Muscle layer of colon (tissue), 2 donors: Measurements from ENCODE around the gene SMURF2.
"Not testable (repeated sequence)": the region's sequence is repeated elsewhere in the genome, so short reads cannot be mapped to it uniquely, and the experiment has no call there.

Source experiments
- H3K27ac ChIP-seq: one replicate; pipeline ENCODE4 v1.7.0; 2013; ENCODE audit warnings: low read depth, mild to moderate bottlenecking, low read length, moderate library complexity
- H3K27me3 ChIP-seq, 2 donors: one replicate each; pipeline ENCODE4 v1.7.0; 2013; ENCODE audit warnings: low read length in 2 of 2, mild to moderate bottlenecking in 2 of 2; ENCODE audit not compliant: insufficient read depth in 2 of 2, control insufficient read depth in 1 of 2
- H3K36me3 ChIP-seq: one replicate; pipeline ENCODE4 v1.7.0; 2013; ENCODE audit warnings: mild to moderate bottlenecking, low read length; ENCODE audit not compliant: insufficient read depth
- H3K4me1 ChIP-seq: one replicate; pipeline ENCODE4 v1.7.0; 2013; ENCODE audit warnings: mild to moderate bottlenecking, low read length; ENCODE audit not compliant: insufficient read depth
- H3K4me3 ChIP-seq, 2 donors: one replicate each; pipeline ENCODE4 v1.7.0; 2013; ENCODE audit warnings: low read length in 2 of 2, low read depth in 1 of 2, mild to moderate bottlenecking in 1 of 2, moderate library complexity in 1 of 2
- H3K9ac ChIP-seq: one replicate; pipeline ENCODE4 v1.7.0; 2013; ENCODE audit warnings: low read length
- H3K9me3 ChIP-seq: one replicate; pipeline ENCODE4 v1.7.0; 2013; ENCODE audit warnings: mild to moderate bottlenecking, low read length
- donor health status: abdominal sarcoma.
- donor health status: Adenocarcinoma of cecum.

The SMURF2 gene

GRCh38 chr17:64663836-64664235 lies 1.7 kb upstream of the SMURF2 start:
- H3K4me3 ChIP-seq, H3K36me3 ChIP-seq, H3K27me3 ChIP-seq, H3K9me3 ChIP-seq, H3K27ac ChIP-seq, H3K9ac ChIP-seq: not testable (repeated sequence)
- peaks cover 11% of the 10 kb centered on the region for H3K4me1 ChIP-seq

DNA sequence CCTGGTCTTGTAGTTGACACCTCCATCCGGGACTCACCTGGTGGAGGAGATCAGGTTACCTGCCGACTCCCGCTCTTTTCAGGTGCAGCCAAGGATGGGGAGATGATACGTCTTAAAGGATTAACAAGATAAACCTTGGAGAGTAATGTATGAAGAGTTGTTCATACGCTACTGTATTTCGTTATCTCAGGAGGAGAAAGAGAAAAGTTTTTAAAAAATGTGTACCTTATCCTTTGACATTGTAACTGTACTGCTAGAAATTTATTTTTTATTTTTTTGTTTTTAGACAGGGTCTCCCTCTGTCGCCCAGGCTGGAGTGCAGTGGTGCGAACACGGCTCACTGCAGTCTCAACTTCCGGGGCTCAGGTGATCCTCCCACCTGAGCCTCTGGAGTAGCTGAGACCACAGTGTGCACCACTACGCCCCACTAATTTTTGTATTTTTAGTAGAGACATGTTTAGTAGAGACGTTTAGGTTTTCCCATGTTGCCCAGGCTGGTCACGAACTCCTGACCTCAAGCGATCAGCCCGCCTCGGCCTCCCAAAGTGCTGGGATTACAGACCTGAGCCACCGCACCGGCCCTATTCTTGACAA lies 764 bp upstream of the SMURF2 start:
- Histone ChIP-seq H3K9me3 (no peaks in the 10 kb centered on the region), H3K27ac (peak overlapping the region; percentile 27), H3K4me1 (peaks cover 17% of the 10 kb centered on the region), H3K9ac (peak overlapping the region; percentile 49), H3K36me3 (no peaks in the 10 kb centered on the region), H3K27me3 (no peaks in the 10 kb centered on the region), H3K4me3 (peak overlapping the region; percentile 53 to 63)

DNA sequence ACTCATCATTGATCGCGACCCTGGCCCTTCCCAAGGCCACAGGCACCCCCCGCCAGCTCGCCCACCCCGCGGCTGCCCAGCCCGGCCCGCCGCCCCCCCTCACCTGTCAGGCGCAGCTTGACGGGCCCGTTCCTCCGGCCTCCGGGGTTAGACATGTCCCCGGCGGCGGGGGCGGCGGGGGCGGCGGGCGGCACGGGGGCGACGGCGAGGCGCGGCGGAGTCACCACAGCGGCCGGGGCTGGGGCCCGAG lies 456 bp downstream of the SMURF2 start:
- H3K4me1 ChIP-seq = peaks cover 22% of the 10 kb centered on the region
- no peaks in the 10 kb centered on the region for H3K27me3 ChIP-seq
- peak overlapping the region; percentile 64 to 70 for H3K4me3 ChIP-seq
- no peaks in the 10 kb centered on the region for H3K36me3 ChIP-seq
- peak overlapping the region; percentile 82 for H3K27ac ChIP-seq
- peak overlapping the region; percentile 72 for H3K9ac ChIP-seq
- no peaks in the 10 kb centered on the region for H3K9me3 ChIP-seq

GRCh38 chr17:64660978-64661725 lies 955 bp downstream of the SMURF2 start:
- not testable (repeated sequence) for H3K27me3 ChIP-seq, H3K36me3 ChIP-seq, H3K9me3 ChIP-seq
- Histone ChIP-seq H3K27ac (peak overlapping the region; percentile 82), H3K4me1 (peaks cover 22% of the 10 kb centered on the region), H3K9ac (peak overlapping the region; percentile 72), H3K4me3 (peak overlapping the region; percentile 64 to 70)

DNA sequence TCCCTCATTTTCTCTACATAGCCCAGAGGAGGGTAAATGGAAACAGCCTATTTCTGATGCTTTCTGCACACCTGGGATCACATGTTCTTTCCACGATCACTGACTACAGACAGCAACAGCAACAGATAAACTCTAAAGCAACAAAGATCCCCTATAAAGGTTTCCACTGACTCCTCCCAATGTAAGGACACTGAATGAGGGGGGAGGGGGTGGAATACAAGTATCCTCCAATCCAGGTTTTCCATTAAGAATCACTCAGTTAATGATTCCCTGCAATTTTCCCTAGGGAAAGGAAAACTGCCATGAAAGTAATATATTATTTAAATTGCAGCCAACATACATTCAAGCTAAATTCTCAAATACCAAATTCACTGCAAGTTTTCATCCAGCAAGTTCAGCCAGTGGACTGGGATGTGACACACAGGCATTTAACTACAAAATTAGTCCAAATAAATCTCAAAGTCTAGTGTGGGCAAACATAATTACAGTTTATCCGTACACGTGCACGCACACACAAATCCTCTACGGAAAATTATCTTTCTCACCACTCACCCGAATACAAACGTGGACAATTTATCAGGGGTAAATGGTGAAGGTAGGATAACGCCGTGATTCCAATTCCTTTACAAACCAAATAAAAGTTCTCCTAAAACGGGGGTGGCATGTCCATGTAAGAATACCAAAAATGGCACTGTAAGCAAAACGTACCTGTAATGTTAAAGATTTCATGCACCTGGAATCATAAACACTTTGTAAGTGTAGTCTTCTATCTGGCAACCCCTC lies 1.7 kb downstream of the SMURF2 start:
- Histone ChIP-seq H3K4me1 (peaks cover 22% of the 10 kb centered on the region), H3K4me3 (peak overlapping the region; percentile 64 to 70), H3K9ac (peak overlapping the region; percentile 72), H3K27ac (peak overlapping the region; percentile 82)
- not testable (repeated sequence) for H3K27me3 ChIP-seq, H3K36me3 ChIP-seq, H3K9me3 ChIP-seq

DNA sequence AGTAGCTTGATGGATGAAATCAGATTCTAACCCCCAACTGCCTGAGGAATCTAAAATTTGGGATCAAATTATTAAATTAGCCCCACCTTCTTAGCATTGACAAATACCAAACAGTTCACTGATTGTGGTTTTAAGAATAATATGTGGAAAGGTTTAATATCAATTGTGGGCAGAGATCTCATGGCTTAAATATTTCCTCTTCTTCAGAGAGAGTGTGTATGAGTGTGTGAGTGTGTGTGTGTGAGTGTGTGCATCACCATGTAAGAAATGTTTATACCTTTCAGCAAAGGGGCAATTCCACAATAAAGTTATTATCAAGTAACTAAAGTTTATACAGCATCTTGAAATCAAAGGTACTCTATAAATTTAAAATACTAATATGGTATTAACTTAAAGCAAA lies 3.2 kb downstream of the SMURF2 start:
- Histone ChIP-seq H3K27ac (no peak overlapping the region), H3K36me3 (no peaks in the 10 kb centered on the region), H3K9ac (no peak overlapping the region), H3K4me3 (no peak overlapping the region), H3K4me1 (peaks cover 22% of the 10 kb centered on the region), H3K27me3 (no peaks in the 10 kb centered on the region), H3K9me3 (no peaks in the 10 kb centered on the region)

- Histone ChIP-seq H3K36me3 (no peaks in the 10 kb centered on the region), H3K27me3 (no peaks in the 10 kb centered on the region), H3K9me3 (no peaks in the 10 kb centered on the region), H3K4me1 (peaks cover 20% of the 10 kb centered on the region), H3K9ac (no peak overlapping the region), H3K27ac (no peak overlapping the region), H3K4me3 (no peak overlapping the region)
Measured at GRCh38 chr17:64657610-64658125, 4.4 kb downstream of the SMURF2 start.

GRCh38 chr17:64655704-64656103 lies 6.4 kb downstream of the SMURF2 start:
- peaks cover 19% of the 10 kb centered on the region for H3K4me1 ChIP-seq

DNA sequence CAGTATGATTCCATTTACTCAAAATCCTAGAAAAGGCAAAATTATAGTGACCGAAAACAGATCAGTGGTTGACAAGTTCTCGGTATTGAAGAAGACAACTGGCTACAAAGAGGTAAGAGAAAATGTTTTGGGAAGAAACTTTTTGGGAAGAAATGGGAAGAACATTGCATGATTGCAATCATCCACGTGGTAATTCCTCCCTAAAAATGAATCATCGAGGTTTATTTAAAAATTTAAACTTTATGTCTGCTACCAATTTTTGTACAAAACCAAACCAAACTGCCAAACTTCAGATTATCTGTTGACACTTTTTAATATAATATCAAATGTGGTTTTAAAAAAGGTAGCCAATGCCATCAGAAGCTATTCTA lies 8.1 kb downstream of the SMURF2 start:
- Histone ChIP-seq H3K9ac (no peak overlapping the region), H3K9me3 (no peaks in the 10 kb centered on the region), H3K36me3 (no peaks in the 10 kb centered on the region), H3K4me3 (no peak overlapping the region), H3K27me3 (no peaks in the 10 kb centered on the region), H3K27ac (no peak overlapping the region), H3K4me1 (peaks cover 15% of the 10 kb centered on the region)

More at GRCh38 chr17:64655704-64656103, 6.4 kb downstream of the SMURF2 start:
- H3K27me3 ChIP-seq = no peaks in the 10 kb centered on the region
- no peaks in the 10 kb centered on the region for H3K9me3 ChIP-seq
- H3K36me3 ChIP-seq = no peaks in the 10 kb centered on the region
- no peak overlapping the region for H3K9ac ChIP-seq
- no peak overlapping the region for H3K4me3 ChIP-seq
- H3K27ac ChIP-seq = no peak overlapping the region

- Histone ChIP-seq H3K9me3 (no peaks in the 10 kb centered on the region), H3K4me1 (peaks cover 14% of the 10 kb centered on the region), H3K27ac (no peak overlapping the region)
Measured at GRCh38 chr17:64653325-64653984, 8.7 kb downstream of the SMURF2 start.

GRCh38 chr17:64651889-64652288 lies 10.2 kb downstream of the SMURF2 start:
- H3K4me3 ChIP-seq = no peak overlapping the region
- H3K27ac ChIP-seq = no peak overlapping the region
- no peaks in the 10 kb centered on the region for H3K27me3 ChIP-seq
- no peaks in the 10 kb centered on the region for H3K36me3 ChIP-seq
- peaks cover 6% of the 10 kb centered on the region for H3K4me1 ChIP-seq
- no peaks in the 10 kb centered on the region for H3K9me3 ChIP-seq
- H3K9ac ChIP-seq = no peak overlapping the region

More at GRCh38 chr17:64653325-64653984, 8.7 kb downstream of the SMURF2 start:
- Histone ChIP-seq H3K36me3 (no peaks in the 10 kb centered on the region), H3K4me3 (no peak overlapping the region), H3K27me3 (no peaks in the 10 kb centered on the region), H3K9ac (no peak overlapping the region)
